ENCODE results near the gene TWIST2. TPM values are rescaled to one million over a fixed set of nuclear protein-coding genes. Genes with fewer than 3 reads are reported as not detected.

The TWIST2 gene
- polyA plus RNA-seq, 3 donors = 0.43 to 0.49 (median 0.43) TPM

- Histone ChIP-seq H3K9ac (ENCODE audit: insufficient read depth, low read length, poor library complexity, severe bottlenecking) (no peak overlapping the region), H3K27ac (ENCODE audit: low read depth in 1 of 2, low read length in 2 of 2) (no peak overlapping the region), H3K27me3 (ENCODE audit: control insufficient read depth in 2 of 2, insufficient read depth in 2 of 2, low read length in 2 of 2) (no peaks in the 10 kb centered on the region), H3K79me2 (ENCODE audit: insufficient read depth, low read length) (no peaks in the 10 kb centered on the region), H4K20me1 (ENCODE audit: insufficient read depth, low read length) (no peaks in the 10 kb centered on the region), H3K4me1 (ENCODE audit: control insufficient read depth in 1 of 2, insufficient read depth in 2 of 2, low read length in 2 of 2) (no peaks in the 10 kb centered on the region), H3K4me3 (replicated peaks in 1 of 3; ENCODE audit: low read depth in 2 of 3, low read length in 3 of 3) (no peak overlapping the region), H3K36me3 (replicated peaks in 1 of 2; ENCODE audit: control insufficient read depth in 1 of 2, insufficient read depth in 2 of 2, low read length in 2 of 2) (no peaks in the 10 kb centered on the region), H3K4me2 (replicated peaks; ENCODE audit: extremely low read depth, low read length, poor library complexity, severe bottlenecking) (no peak overlapping the region), H3K9me3 (replicated peaks in 1 of 2; ENCODE audit: control insufficient read depth in 1 of 2, insufficient read depth in 1 of 2, low read length in 2 of 2) (peaks cover 0 to 4% of the 10 kb centered on the region in 2 donors), H2AFZ (ENCODE audit: insufficient read depth, low read depth, low read length, poor library complexity, severe bottlenecking) (no peak overlapping the region)
- TF ChIP-seq CTCF (IDR thresholded peaks at IDR 0.05) = no peak
- intact Hi-C loops (cut with micrococcal nuclease) = no loop called here
- peaks cover 0 to 4% (median 3%) of the 10 kb centered on the region in 3 donors for H3K27me3 Mint-ChIP-seq (ENCODE audit: low read depth in 3 of 3)
- no peak for DNase-seq
- H3K9me3 Mint-ChIP-seq = peaks cover 0 to 7% (median 3%) of the 10 kb centered on the region in 7 donors
- no peak overlapping the region for H3K4me3 Mint-ChIP-seq
- 88% methylated on average over 1 of the region's 3 CpGs for WGBS (ENCODE audit: insufficient coverage)
- H3K4me1 Mint-ChIP-seq = no peaks in the 10 kb centered on the region
- H3K27ac Mint-ChIP-seq = no peak overlapping the region
- no peaks in the 10 kb centered on the region for H3K36me3 Mint-ChIP-seq
Observed at GRCh38 chr2:238904177-238904576, 56.3 kb downstream of the TWIST2 start.

GRCh38 chr2:238904716-238905115 is 56.8 kb downstream of the TWIST2 start:
- H2AFZ ChIP-seq (ENCODE audit: insufficient read depth, low read depth, low read length, poor library complexity, severe bottlenecking) = no peak overlapping the region
- Mint-ChIP-seq H3K27me3 (ENCODE audit: low read depth in 3 of 3) (peaks cover 0 to 4% (median 3%) of the 10 kb centered on the region in 3 donors), H3K4me1 (no peaks in the 10 kb centered on the region), H3K9me3 (peaks cover 0 to 7% (median 3%) of the 10 kb centered on the region in 7 donors), H3K27ac (no peak overlapping the region), H3K4me3 (no peak overlapping the region), H3K36me3 (no peaks in the 10 kb centered on the region)
- intact Hi-C loops (cut with micrococcal nuclease) = no loop called here
- H3K79me2 ChIP-seq (ENCODE audit: insufficient read depth, low read length) = no peaks in the 10 kb centered on the region
- no peaks in the 10 kb centered on the region for H3K4me1 ChIP-seq (ENCODE audit: control insufficient read depth in 1 of 2, insufficient read depth in 2 of 2, low read length in 2 of 2)
- H3K9me3 ChIP-seq (replicated peaks in 1 of 2; ENCODE audit: control insufficient read depth in 1 of 2, insufficient read depth in 1 of 2, low read length in 2 of 2) = peaks cover 0 to 4% of the 10 kb centered on the region in 2 donors
- H4K20me1 ChIP-seq (ENCODE audit: insufficient read depth, low read length) = no peaks in the 10 kb centered on the region
- H3K9ac ChIP-seq (ENCODE audit: insufficient read depth, low read length, poor library complexity, severe bottlenecking) = no peak overlapping the region
- no peaks in the 10 kb centered on the region for H3K27me3 ChIP-seq (ENCODE audit: control insufficient read depth in 2 of 2, insufficient read depth in 2 of 2, low read length in 2 of 2)
- no peak overlapping the region for H3K4me3 ChIP-seq (replicated peaks in 1 of 3; ENCODE audit: low read depth in 2 of 3, low read length in 3 of 3)
- no peaks in the 10 kb centered on the region for H3K36me3 ChIP-seq (replicated peaks in 1 of 2; ENCODE audit: control insufficient read depth in 1 of 2, insufficient read depth in 2 of 2, low read length in 2 of 2)
- no peak for DNase-seq
- TF ChIP-seq CTCF (IDR thresholded peaks at IDR 0.05) = no peak
- no peak overlapping the region for H3K4me2 ChIP-seq (replicated peaks; ENCODE audit: extremely low read depth, low read length, poor library complexity, severe bottlenecking)
- whole genome bisulfite sequencing (ENCODE audit: insufficient coverage) = 91% methylated on average over 3 of the region's 3 CpGs
- H3K27ac ChIP-seq (ENCODE audit: low read depth in 1 of 2, low read length in 2 of 2) = no peak overlapping the region

Data from CD14-positive monocyte (primary cell).